Ishikawa (cell line): ENCODE data around the gene NOS1AP.

Experiments used
- CEBPB ChIP-seq: IDR thresholded peaks from 2 replicates; pipeline ENCODE4 v1.6.1; 2012
- CREB1 ChIP-seq: IDR thresholded peaks from 2 replicates; pipeline ENCODE4 v1.6.1; 2012; ENCODE audit warnings: low read depth
- RAD21 ChIP-seq: IDR thresholded peaks from 2 replicates; pipeline ENCODE4 v1.6.1; 2012; ENCODE audit warnings: low read depth
- REST ChIP-seq: IDR thresholded peaks from 2 replicates; pipeline ENCODE4 v1.6.1; 2012; ENCODE audit warnings: low read depth, mild to moderate bottlenecking
- TAF1 ChIP-seq: IDR thresholded peaks from 2 replicates; pipeline ENCODE4 v1.6.1; 2012; ENCODE audit warnings: low read depth, mild to moderate bottlenecking
- TF ChIP-seq, protein P1 (sequence below): IDR thresholded peaks from 2 replicates; pipeline ENCODE4 v1.6.1; 2012

GRCh38 chr1:162069334-162070093, at the start of gene NOS1AP:
- TF ChIP-seq TAF1 (peak; percentile 50; the same call in 1 of the 2 replicates), CEBPB (no peak), CREB1 (no peak), RAD21 (no peak), REST (no peak)
- TF ChIP-seq, protein P1, sequence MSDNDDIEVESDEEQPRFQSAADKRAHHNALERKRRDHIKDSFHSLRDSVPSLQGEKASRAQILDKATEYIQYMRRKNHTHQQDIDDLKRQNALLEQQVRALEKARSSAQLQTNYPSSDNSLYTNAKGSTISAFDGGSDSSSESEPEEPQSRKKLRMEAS, result peak; percentile 40
